Fibroblast of lung (primary cell): ENCODE data around the gene FAM241B.

Experiments
- CTCF ChIP-seq, 2 donors: IDR thresholded peaks in 1 of 2; conservative IDR thresholded peaks in 1 of 2; 1 replicate in 1 of 2; 2 replicates in 1 of 2; pipeline ENCODE4 v1.5.1; 2011 to 2012; ENCODE audit warnings: low read length in 2 of 2, control low read depth in 1 of 2, inconsistent platforms in 1 of 2, low read depth in 1 of 2, mild to moderate bottlenecking in 1 of 2
- EZH2 ChIP-seq: IDR thresholded peaks from 2 replicates; pipeline ENCODE4 v1.5.1; 2012; ENCODE audit warnings: low read length, control low read depth, mild to moderate bottlenecking; ENCODE audit errors: missing control alignments

- no peak for TF ChIP-seq CTCF (conservative IDR thresholded peaks at IDR 0.05 in 1 of 2, IDR thresholded peaks at IDR 0.05 in 1 of 2; ENCODE audit: low read depth in 1 of 2, low read length in 2 of 2)
- no peak for TF ChIP-seq EZH2
Observed at GRCh38 chr10:69632516-69633199, 2.6 kb downstream of the FAM241B start.
